ENCODE results near the gene HAGHL. TPM values are rescaled to one million over a fixed set of nuclear protein-coding genes. Genes with fewer than 3 reads are reported as not detected.
A peak's percentile ranks its signal among the peaks of the same experiment; 100 is the strongest.

Gene HAGHL
- total RNA-seq, 2 donors from 2014 or later = 8.9 to 11.4 TPM

DNA sequence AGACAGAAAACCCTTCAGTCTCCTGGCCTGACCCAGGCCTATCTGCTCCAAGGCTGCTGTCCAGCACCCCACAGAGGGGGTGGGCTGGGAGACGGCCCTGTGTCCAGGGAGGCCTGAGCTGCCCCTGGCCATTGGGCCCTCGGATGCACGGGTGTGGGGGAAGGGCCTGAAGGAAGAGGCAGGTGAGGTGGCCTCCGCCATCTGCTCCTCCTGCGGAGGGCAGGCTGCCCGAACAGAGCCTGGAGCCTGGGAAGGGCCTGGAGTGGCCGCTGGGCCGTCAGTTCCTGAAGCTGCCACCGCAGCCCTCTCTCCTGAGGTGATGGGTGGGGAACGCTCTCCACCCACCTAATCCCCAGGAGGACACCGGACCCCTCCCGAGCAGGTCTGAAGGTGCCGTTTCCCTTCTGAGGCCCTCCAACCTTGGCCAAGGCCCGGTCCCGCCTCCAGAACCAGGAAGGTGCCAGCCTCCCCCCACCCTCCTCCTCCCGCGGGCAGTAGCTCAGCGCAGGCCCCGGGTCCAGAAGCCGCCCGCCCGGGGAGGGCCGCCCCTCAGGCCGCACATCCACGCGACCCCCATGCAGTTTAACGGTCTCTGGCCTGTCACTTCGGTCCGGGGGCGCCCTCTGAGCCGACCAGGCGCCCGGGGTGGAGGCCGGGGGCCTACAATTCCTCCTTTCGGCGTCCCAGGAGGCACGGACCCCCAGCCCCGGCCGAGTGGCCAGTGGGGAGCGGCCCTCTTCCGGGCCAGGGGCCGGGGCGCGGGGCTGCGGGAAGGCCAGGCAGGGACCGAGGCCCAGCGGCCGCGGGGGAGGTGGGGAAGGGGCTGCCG lies 22.1 kb upstream of the HAGHL start:
- no peaks in the 10 kb centered on the region for H3K9me3 Mint-ChIP-seq
- Histone ChIP-seq H3K4me1 (ENCODE audit: control insufficient read depth, insufficient read depth, low read length) (no peaks in the 10 kb centered on the region), H3K4me3 (ENCODE audit: low read length) (no peak overlapping the region), H3K27me3 (ENCODE audit: control insufficient read depth, insufficient read depth, low read length, poor library complexity, severe bottlenecking) (peaks cover 92% of the 10 kb centered on the region), H3K9me3 (ENCODE audit: control insufficient read depth, low read length) (no peaks in the 10 kb centered on the region), H3K27ac (ENCODE audit: low read depth, low read length) (no peak overlapping the region), H3K36me3 (ENCODE audit: control insufficient read depth, insufficient read depth, low read length) (no peaks in the 10 kb centered on the region), H3K9ac (ENCODE audit: extremely low read depth, low read length, poor library complexity, severe bottlenecking) (no peak overlapping the region)
- no peaks in the 10 kb centered on the region for H3K4me1 Mint-ChIP-seq
- H3K4me3 Mint-ChIP-seq = peak overlapping the region; percentile 26
- H3K36me3 Mint-ChIP-seq (ENCODE audit: low read depth) = no peaks in the 10 kb centered on the region
- WGBS, 2 experiments (ENCODE audit: insufficient coverage in 1 of 2, insufficient read length in 1 of 2) = 8 to 29% methylated on average over 14 to 45 of the region's 50 CpGs
- peaks cover 87% of the 10 kb centered on the region for H3K27me3 Mint-ChIP-seq (ENCODE audit: insufficient read depth)
- no peak overlapping the region for H3K27ac Mint-ChIP-seq
- TF ChIP-seq, protein P1, sequence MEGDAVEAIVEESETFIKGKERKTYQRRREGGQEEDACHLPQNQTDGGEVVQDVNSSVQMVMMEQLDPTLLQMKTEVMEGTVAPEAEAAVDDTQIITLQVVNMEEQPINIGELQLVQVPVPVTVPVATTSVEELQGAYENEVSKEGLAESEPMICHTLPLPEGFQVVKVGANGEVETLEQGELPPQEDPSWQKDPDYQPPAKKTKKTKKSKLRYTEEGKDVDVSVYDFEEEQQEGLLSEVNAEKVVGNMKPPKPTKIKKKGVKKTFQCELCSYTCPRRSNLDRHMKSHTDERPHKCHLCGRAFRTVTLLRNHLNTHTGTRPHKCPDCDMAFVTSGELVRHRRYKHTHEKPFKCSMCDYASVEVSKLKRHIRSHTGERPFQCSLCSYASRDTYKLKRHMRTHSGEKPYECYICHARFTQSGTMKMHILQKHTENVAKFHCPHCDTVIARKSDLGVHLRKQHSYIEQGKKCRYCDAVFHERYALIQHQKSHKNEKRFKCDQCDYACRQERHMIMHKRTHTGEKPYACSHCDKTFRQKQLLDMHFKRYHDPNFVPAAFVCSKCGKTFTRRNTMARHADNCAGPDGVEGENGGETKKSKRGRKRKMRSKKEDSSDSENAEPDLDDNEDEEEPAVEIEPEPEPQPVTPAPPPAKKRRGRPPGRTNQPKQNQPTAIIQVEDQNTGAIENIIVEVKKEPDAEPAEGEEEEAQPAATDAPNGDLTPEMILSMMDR (conservative IDR thresholded peaks at IDR 0.05) = peak; percentile 28
- DNase-seq = no peak

DNA sequence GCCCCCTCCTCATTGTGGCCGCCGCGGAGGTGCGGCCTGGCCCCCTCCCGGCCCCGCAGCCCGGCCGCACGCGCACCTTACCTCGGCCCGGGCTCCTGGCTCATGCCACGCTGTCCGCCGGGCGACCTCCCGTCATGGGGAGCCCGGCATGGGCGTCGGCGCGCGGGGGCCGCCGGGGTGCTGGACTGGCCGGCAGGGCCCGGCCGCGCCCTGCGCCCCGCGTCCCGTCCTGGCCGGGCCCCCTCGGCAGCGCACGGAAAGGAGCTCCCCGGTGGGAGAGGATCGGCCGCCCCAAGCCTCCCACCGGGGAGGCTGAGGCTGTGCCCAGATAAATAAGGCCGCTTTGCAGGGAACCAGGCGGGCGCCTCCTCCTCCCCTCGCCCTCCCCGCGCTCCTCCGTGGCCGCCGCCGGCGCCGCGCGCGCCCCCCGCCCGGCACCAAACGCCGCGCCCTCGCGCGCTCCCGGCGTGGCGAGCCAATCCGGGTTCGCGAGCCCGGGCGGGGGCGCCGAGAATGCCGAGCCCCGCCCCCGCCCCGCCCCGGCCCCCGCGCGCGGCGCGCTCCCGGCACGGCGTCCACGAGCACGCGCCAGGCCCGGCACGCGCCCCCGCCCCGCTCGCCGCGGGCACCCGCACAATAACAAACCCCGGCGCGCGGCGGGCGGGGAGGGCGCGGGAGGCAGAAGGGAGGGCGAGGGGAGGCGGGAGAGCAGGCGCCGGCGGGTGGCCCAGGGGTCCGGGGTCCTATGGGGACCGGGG lies 21.3 kb upstream of the HAGHL start, which contains the start of gene FBXL16:
TSS of gene FBXL16 (minus strand) at position 371 of the 758 bp plus-strand sequence. CDS start 8,396 bp downstream, outside the sequence.
- Histone ChIP-seq H3K27ac (ENCODE audit: low read depth, low read length) (no peak within 1 kb of the TSS), H3K4me3 (ENCODE audit: low read length) (no peak within 1 kb of the TSS), H3K4me1 (ENCODE audit: control insufficient read depth, insufficient read depth, low read length) (no peaks in the 10 kb centered on the region), H3K9me3 (ENCODE audit: control insufficient read depth, low read length) (no peaks in the 10 kb centered on the region), H3K36me3 (ENCODE audit: control insufficient read depth, insufficient read depth, low read length) (no peaks in the 10 kb centered on the region), H3K9ac (ENCODE audit: extremely low read depth, low read length, poor library complexity, severe bottlenecking) (no peak within 1 kb of the TSS), H3K27me3 (ENCODE audit: control insufficient read depth, insufficient read depth, low read length, poor library complexity, severe bottlenecking) (peaks cover 92% of the 10 kb centered on the region)
- Mint-ChIP-seq H3K27ac (no peak within 1 kb of the TSS), H3K36me3 (ENCODE audit: low read depth) (no peaks in the 10 kb centered on the region), H3K9me3 (no peaks in the 10 kb centered on the region), H3K27me3 (ENCODE audit: insufficient read depth) (peaks cover 88% of the 10 kb centered on the region), H3K4me1 (no peaks in the 10 kb centered on the region), H3K4me3 (peak within 1 kb of the TSS; percentile 48)
- peak; percentile 68 for DNase-seq
- TF ChIP-seq, protein P1 (conservative IDR thresholded peaks at IDR 0.05) = no peak
- WGBS, 2 experiments (ENCODE audit: insufficient coverage in 1 of 2, insufficient read length in 1 of 2) = 0 to 1% methylated on average over 17 to 102 of the region's 115 CpGs

DNA sequence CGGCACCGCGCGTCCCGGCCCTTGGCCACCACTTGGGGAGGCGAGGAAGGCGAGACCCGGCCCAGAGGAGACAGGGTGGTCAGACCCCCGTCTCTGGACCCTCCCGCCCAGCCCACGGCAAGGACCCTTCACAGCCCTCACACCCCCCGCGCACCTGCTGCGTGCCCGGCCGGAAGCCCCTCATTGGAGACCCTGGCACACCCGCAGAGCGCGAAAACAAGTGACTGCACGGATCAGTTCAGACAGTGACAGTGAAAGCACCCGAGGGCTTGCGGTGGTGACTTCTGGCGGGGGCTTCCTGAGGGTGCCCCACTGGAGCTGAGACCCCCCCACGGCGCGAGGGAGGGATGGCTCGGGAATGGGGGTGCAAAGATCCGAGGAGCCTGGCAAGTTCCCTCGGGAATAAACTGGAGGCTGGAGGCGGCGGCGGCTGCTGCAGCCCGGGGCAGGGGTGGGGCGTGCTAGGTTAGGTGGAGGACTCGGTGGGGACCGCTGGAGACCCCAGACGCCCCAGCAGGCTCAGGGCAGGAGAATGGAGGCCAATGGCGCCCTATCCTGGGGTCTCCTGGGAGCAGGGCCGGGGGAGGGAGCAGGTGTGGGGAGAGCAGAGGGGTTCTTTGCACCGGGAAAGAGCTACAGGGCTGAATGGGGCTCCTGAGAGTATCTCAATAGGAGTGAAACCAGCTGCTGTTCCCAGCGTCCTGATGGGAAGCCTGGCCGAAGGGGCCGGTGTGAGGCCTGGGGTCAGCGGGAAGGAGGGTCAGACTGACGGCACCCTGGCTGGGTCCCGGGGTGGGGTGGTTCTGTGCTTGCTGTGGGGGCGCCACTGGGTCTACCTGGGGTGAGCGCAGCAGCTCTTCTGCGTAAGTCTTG lies 20.5 kb upstream of the HAGHL start:
- TF ChIP-seq, protein P1 (conservative IDR thresholded peaks at IDR 0.05) = no peak
- no peaks in the 10 kb centered on the region for H3K9me3 Mint-ChIP-seq
- DNase-seq = peak; percentile 70
- no peaks in the 10 kb centered on the region for H3K4me1 Mint-ChIP-seq
- H3K36me3 Mint-ChIP-seq (ENCODE audit: low read depth) = no peaks in the 10 kb centered on the region
- Histone ChIP-seq H3K9me3 (ENCODE audit: control insufficient read depth, low read length) (no peaks in the 10 kb centered on the region), H3K9ac (ENCODE audit: extremely low read depth, low read length, poor library complexity, severe bottlenecking) (no peak overlapping the region), H3K27ac (ENCODE audit: low read depth, low read length) (no peak overlapping the region), H3K36me3 (ENCODE audit: control insufficient read depth, insufficient read depth, low read length) (no peaks in the 10 kb centered on the region), H3K27me3 (ENCODE audit: control insufficient read depth, insufficient read depth, low read length, poor library complexity, severe bottlenecking) (peaks cover 92% of the 10 kb centered on the region), H3K4me3 (ENCODE audit: low read length) (no peak overlapping the region), H3K4me1 (ENCODE audit: control insufficient read depth, insufficient read depth, low read length) (no peaks in the 10 kb centered on the region)
- peaks cover 84% of the 10 kb centered on the region for H3K27me3 Mint-ChIP-seq (ENCODE audit: insufficient read depth)
- H3K4me3 Mint-ChIP-seq = peak overlapping the region; percentile 48
- 8 to 12% methylated on average over 20 to 49 of the region's 49 CpGs for WGBS, 2 experiments (ENCODE audit: insufficient coverage in 1 of 2, insufficient read length in 1 of 2)
- H3K27ac Mint-ChIP-seq = no peak overlapping the region
